Stimulated activated CD4-positive, alpha-beta T cell treated with anti-CD3 and anti-CD28 coated beads, Interleukin-2, amount 100 ng/mL, for 48 hours (primary cell): ENCODE data around the gene OR2G6.
"Not testable (repeated sequence)": the region's sequence is repeated elsewhere in the genome, so short reads cannot be mapped to it uniquely, and the experiment has no call there.

Experiments
- DNase-seq, 2 donors: peaks; one replicate each; pipeline ENCODE4 v3.0.0-alpha.2; 2020

OR2G6 gene

GRCh38 chr1:248507773-248508172 is at the start of gene OR2G6:
TSS of gene OR2G6 (plus strand) at chr1:248508073. CDS start at chr1:248521647, 13,574 bp downstream.
- DNase-seq, result not testable (repeated sequence)

GRCh38 chr1:248459117-248459516 is 48.8 kb upstream of the OR2G6 start:
- not testable (repeated sequence) for DNase-seq

GRCh38 chr1:248471154-248471553 is 36.7 kb upstream of the OR2G6 start:
- DNase-seq, result no peak

- DNase-seq, result not testable (repeated sequence)
Observed at GRCh38 chr1:248472111-248472510, 35.8 kb upstream of the OR2G6 start.

DNA sequence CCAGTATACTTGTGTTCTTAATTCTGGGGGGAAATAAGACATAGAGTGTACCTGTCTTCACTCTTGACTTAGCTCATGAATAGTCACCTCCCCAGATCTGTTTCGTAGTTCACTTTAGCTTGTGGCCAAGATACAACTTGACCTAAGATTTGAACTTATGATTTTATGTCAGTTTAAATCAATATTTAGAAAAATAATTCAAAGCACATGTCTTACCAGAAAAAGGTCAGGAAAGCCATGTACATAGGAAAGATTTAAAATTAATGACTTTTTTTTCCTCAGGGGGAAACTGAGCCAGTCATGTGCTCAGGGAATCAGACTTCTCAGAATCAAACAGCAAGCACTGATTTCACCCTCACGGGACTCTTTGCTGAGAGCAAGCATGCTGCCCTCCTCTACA is 34.8 kb upstream of the OR2G6 start, which contains the start of gene OR2T3:
TSS of gene OR2T3 (plus strand) at position 301 of the 400 bp plus-strand sequence. CDS start at position 301, 0 bp downstream.
- not testable (repeated sequence) for DNase-seq

GRCh38 chr1:248475660-248476059 is 32.2 kb upstream of the OR2G6 start:
- not testable (repeated sequence) for DNase-seq

DNA sequence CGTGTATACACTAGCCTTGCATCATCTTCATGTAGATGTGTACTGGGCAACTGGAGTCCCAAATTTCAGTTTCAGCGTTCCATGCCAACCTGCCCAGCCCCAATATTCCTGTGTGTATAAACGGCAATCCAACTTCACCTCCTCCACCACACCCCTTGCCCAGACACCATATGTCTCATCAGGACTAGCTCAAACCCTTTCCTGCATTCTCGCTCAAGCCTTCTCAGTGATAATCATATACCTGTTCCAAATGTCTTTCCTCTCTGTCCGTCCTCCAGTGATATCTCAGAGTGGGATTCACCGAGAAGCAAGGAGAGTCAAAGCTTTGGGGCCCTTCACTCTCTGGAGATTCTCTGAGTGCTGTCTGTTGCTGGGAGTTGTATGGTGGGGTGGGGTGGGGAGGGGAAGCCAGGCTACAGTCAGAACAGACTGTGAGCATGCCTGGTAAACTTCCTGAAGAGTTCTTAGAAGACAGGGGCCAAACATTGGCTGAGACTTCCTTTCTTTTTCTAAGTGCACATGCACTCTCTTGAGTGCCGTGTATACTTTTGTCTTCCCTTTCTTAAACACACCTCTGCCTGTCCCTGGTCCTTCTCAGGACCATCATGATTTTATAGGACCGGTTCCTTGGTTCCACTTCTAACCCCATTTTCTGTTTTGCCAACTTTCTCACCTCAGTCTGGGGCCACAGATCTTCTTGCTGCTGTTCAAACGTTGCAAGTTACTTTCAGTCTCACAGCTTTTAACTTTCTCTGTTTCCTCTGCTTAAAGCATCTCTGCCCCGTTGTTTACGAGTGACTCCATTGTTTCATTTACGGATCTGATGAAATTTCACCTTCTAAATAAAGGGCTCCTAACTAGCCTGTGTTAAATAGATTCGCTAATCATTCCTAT is 25.9 kb upstream of the OR2G6 start:
- DNase-seq, result peak in 1 of 2 donors; percentile 3

DNA sequence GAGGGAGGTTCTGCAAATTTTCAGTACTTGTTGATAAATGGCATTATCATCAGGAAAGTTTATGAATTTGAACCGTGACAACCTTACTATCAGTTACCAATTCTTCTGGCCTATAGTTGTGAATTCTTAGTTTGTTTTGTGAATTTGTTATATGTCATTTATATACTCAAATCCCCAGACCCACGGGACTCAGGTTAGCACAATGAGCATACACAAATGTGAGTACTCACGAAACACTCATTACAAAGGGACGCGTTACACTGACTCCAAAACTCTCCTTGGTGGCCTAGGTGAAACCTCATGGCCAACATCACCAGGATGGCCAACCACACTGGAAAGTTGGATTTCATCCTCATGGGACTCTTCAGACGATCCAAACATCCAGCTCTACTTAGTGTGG is 19.6 kb upstream of the OR2G6 start, which contains the start of gene OR2T5:
TSS of gene OR2T5 (plus strand) at position 301 of the 400 bp plus-strand sequence. CDS start at position 301, 0 bp downstream.
- not testable (repeated sequence) for DNase-seq

DNA sequence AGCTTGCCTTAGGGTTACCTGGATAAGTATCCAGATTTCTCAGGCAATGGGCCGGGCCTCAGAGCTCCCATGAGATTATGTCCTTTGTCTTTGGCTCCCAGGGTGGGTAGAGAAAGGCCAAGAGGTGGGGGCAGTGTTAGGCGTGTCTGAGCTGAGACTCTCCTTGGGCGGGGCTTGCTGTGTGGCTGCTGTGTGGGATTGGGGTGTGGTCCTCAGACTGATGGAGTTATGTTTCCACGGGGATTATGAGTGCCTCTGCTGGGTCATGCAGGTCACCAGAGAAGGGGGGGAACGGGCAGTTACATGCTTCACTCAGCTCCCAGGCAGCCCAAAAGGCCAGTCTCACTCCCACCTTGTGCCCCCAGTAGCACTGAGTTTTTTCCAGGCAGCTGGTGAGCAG is 11.2 kb upstream of the OR2G6 start:
- DNase-seq, result not testable (repeated sequence)

GRCh38 chr1:248500305-248501035 is 7.4 kb upstream of the OR2G6 start:
- not testable (repeated sequence) for DNase-seq

GRCh38 chr1:248510217-248510616 is 2.3 kb downstream of the OR2G6 start:
- not testable (repeated sequence) for DNase-seq

- DNase-seq, result no peak
Observed at GRCh38 chr1:248521856-248522255, 14.0 kb downstream of the OR2G6 start.

- DNase-seq, result not testable (repeated sequence)
Observed at GRCh38 chr1:248537449-248537848, 29.6 kb downstream of the OR2G6 start.

GRCh38 chr1:248547383-248547782 is 39.5 kb downstream of the OR2G6 start:
- DNase-seq, result not testable (repeated sequence)

DNA sequence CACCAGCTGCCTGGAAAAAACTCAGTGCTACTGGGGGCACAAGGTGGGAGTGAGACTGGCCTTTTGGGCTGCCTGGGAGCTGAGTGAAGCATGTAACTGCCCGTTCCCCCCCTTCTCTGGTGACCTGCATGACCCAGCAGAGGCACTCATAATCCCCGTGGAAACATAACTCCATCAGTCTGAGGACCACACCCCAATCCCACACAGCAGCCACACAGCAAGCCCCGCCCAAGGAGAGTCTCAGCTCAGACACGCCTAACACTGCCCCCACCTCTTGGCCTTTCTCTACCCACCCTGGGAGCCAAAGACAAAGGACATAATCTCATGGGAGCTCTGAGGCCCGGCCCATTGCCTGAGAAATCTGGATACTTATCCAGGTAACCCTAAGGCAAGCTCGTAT is 43.2 kb downstream of the OR2G6 start:
- not testable (repeated sequence) for DNase-seq

DNA sequence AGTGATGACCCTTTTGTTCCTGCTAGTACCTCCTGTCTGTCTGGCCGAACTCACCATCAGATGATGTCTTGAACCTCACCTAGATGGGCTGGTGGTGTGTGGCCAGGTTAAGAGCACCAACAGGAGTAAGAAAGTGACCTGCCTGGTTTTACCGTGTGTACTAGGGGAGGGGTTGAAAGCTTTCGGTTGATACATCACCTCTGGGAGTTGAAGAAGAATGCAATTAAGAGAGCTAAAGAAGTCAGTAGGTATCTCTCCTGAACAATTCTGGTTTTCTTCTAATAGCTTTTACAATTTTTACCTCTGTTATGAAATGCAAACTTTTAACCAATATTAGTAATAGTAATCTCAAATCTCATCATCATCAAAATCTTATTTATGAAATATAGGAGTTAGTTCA is 54.8 kb downstream of the OR2G6 start, which contains the start of gene OR2T29:
TSS of gene OR2T29 (minus strand) at position 101 of the 400 bp plus-strand sequence. CDS start 3,281 bp downstream, outside the sequence.
- DNase-seq, result not testable (repeated sequence)

DNA sequence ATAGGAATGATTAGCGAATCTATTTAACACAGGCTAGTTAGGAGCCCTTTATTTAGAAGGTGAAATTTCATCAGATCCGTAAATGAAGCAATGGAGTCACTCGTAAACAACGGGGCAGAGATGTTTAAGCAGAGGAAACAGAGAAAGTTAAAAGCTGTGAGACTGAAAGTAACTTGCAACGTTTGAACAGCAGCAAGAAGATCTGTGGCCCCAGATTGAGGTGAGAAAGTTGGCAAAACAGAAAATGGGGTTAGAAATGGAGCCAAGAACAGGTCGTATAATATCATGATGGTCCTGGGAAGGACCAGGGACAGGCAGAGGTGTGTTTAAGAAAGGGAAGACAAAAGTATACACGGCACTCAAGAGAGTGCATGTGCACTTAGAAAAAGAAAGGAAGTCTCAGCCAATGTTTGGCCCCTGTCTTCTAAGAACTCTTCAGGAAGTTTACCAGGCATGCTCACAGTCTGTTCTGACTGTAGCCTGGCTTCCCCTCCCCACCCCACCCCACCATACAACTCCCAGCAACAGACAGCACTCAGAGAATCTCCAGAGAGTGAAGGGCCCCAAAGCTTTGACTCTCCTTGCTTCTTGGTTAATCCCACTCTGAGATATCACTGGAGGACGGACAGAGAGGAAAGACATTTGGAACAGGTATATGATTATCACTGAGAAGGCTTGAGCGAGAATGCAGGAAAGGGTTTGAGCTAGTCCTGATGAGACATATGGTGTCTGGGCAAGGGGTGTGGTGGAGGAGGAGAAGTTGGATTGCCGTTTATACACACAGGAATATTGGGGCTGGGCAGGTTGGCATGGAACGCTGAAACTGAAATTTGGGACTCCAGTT is 57.9 kb downstream of the OR2G6 start:
- peak in 1 of 2 donors; percentile 2 for DNase-seq

GRCh38 chr1:248569049-248569448 is 61.2 kb downstream of the OR2G6 start:
- DNase-seq, result not testable (repeated sequence)

- not testable (repeated sequence) for DNase-seq
Observed at GRCh38 chr1:248570811-248571210, 62.9 kb downstream of the OR2G6 start.

GRCh38 chr1:248572049-248572448 is 64.2 kb downstream of the OR2G6 start:
- not testable (repeated sequence) for DNase-seq

- DNase-seq, result not testable (repeated sequence)
Observed at GRCh38 chr1:248573856-248574255, 66.0 kb downstream of the OR2G6 start.

DNA sequence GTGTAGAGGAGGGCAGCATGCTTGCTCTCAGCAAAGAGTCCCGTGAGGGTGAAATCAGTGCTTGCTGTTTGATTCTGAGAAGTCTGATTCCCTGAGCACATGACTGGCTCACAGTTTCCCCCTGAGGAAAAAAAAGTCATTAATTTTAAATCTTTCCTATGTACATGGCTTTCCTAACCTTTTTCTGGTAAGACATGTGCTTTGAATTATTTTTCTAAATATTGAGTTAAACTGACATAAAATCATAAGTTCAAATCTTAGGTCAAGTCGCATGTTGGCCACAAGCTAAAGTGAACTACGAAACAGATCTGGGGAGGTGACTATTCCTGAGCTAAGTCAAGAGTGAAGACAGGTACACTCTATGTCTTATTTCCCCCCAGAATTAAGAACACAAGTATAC is 66.8 kb downstream of the OR2G6 start, which contains the start of gene OR2T34:
TSS of gene OR2T34 (minus strand) at position 101 of the 400 bp plus-strand sequence. CDS start at position 101, 0 bp downstream.
- DNase-seq, result not testable (repeated sequence)
